Psoas muscle (tissue), 8 donors: ENCODE measurements around the gene AOPEP. TPM values are rescaled to one million over a fixed set of nuclear protein-coding genes. Genes with fewer than 3 reads are reported as not detected.

Experiments
- ATAC-seq, 4 donors: fragments of 200-7000 bp; cut with Tn5 transposase; one replicate each; pipeline ENCODE4 v1.9.1; 2020; ENCODE audit warnings: moderate library complexity in 3 of 4, mild to moderate bottlenecking in 2 of 4
- DNase-seq, 2 donors: peaks; one replicate each; pipeline ENCODE4 v3.0.0-alpha.2; 2020
- H3K27ac ChIP-seq: fragments of 200-600 bp; one replicate; pipeline ENCODE4 v1.8.0; 2022
- H3K27me3 ChIP-seq, 3 donors: fragments of 200-600 bp in 1 of 3; one replicate each; pipeline versions ENCODE4 v1.6.1 to v1.8.0; 2013 to 2022; ENCODE audit warnings: low read length in 2 of 3, mild to moderate bottlenecking in 2 of 3, moderate library complexity in 1 of 3; ENCODE audit not compliant: insufficient read depth in 3 of 3
- H3K36me3 ChIP-seq, 2 donors: fragments of 200-600 bp in 1 of 2; one replicate each; pipeline versions ENCODE4 v1.6.1 to v1.8.0; 2013 to 2022; ENCODE audit warnings: low read depth in 1 of 2, mild to moderate bottlenecking in 1 of 2, moderate library complexity in 1 of 2; ENCODE audit not compliant: insufficient read depth in 1 of 2
- H3K4me1 ChIP-seq: fragments of 200-600 bp; one replicate; pipeline ENCODE4 v1.8.0; 2022
- H3K4me3 ChIP-seq: fragments of 200-600 bp; one replicate; pipeline ENCODE4 v1.8.0; 2022; ENCODE audit warnings: mild to moderate bottlenecking
- H3K9me3 ChIP-seq: fragments of 200-600 bp; one replicate; pipeline ENCODE4 v1.8.0; 2022
- CTCF ChIP-seq: fragments of 200-600 bp; IDR thresholded peaks from one replicate; pipeline ENCODE4 v1.8.0; 2022; ENCODE audit warnings: antibody characterized with exemption
- WGBS, 3 donors: extraction: QIAGEN DNeasy Blood & Tissue Kit; methylation state at CpG; one replicate each; pipeline versions ENCODE4 v1.1.6 to v1.1.7; 2013; 5-methylcytosine and 5-hydroxymethylcytosine counted together
- intact Hi-C, 2 donors: fragments of 100-400 bp; cut with DNase I; formaldehyde crosslinking; loops; one replicate each; pipeline versions ENCODE4 v1.11.0 to v1.14.2; 2022
- polyA plus RNA-seq, 3 donors: library from polyadenylated mRNA; stranded (reverse); fragments of 200-250 nt; gene quantifications; one replicate each; pipeline ENCODE4 v1.2.3, GENCODE V29; 2013
- total RNA-seq, 4 donors: library from RNA; stranded (reverse); fragmentation: NEBNext Ultra II Directional in 2 of 4; extraction: Animal tissue kit (Norgen Biotek cat#: 25700) in 2 of 4; gene quantifications; one replicate each; pipeline versions ENCODE4 v1.2.1 to v1.2.4, GENCODE V29; 2021 to 2023
- donor health status: healthy with polysubstance abuse.
- donor health status: DM: no; HTN: no; CAD: no; lungs with moderate emphysema.
- donor health status: Bipolar disorder and iron deficiency.
- donor health status: healthy.
- donor health status: DM: yes; HTN: yes; CAD: no.
- donor health status: DM: no; HTN: no; CAD: no.
- donor health status: DM: no; HTN: no; CAD: no.
- donor health status: DM: yes; HTN: yes; CAD: no.

Gene AOPEP
- total and polyA plus RNA-seq, 7 donors = 46.4 to 96.9 (median 78.6) TPM

- no peaks in the 10 kb centered on the region for H3K27me3 ChIP-seq
- no peaks in the 10 kb centered on the region for H3K9me3 ChIP-seq
- no peak overlapping the region for H3K4me3 ChIP-seq
- peaks cover 9% of the 10 kb centered on the region for H3K4me1 ChIP-seq
- 55 to 81% (median 55%) methylated on average over 17 of the region's 17 CpGs for WGBS, 3 donors
- H3K27ac ChIP-seq = no peak overlapping the region
- no peak for TF ChIP-seq CTCF
- DNase-seq (no peak), ATAC-seq (peak; percentile 52 to 61 (median 60))
- no peaks in the 10 kb centered on the region for H3K36me3 ChIP-seq
- intact Hi-C loops = no loop called here
Observed at GRCh38 chr9:95132366-95133324, 406.1 kb downstream of the AOPEP start.

- no peak overlapping the region for H3K4me3 ChIP-seq
- peaks cover 15% of the 10 kb centered on the region for H3K4me1 ChIP-seq
- H3K27ac ChIP-seq = no peak overlapping the region
- H3K36me3 ChIP-seq = no peaks in the 10 kb centered on the region
- ATAC-seq = no peak
- no peak for TF ChIP-seq CTCF
- DNase-seq = no peak
- 83 to 89% (median 86%) methylated on average over 4 of the region's 4 CpGs for WGBS, 3 donors
- intact Hi-C loops = no loop called here
- H3K27me3 ChIP-seq = no peaks in the 10 kb centered on the region
- no peaks in the 10 kb centered on the region for H3K9me3 ChIP-seq
Observed at GRCh38 chr9:95133325-95133705, 406.8 kb downstream of the AOPEP start.

- 78 to 84% (median 83%) methylated on average over 9 of the region's 9 CpGs for WGBS, 3 donors
- H3K4me1 ChIP-seq = peaks cover 15% of the 10 kb centered on the region
- no peak for TF ChIP-seq CTCF
- no peaks in the 10 kb centered on the region for H3K36me3 ChIP-seq
- ATAC-seq = no peak
- no peaks in the 10 kb centered on the region for H3K9me3 ChIP-seq
- H3K27ac ChIP-seq = no peak overlapping the region
- intact Hi-C loops = no loop called here
- DNase-seq = no peak
- no peaks in the 10 kb centered on the region for H3K27me3 ChIP-seq
- no peak overlapping the region for H3K4me3 ChIP-seq
Observed at GRCh38 chr9:95134457-95134881, 408.0 kb downstream of the AOPEP start.

GRCh38 chr9:95135756-95136155 is 409.3 kb downstream of the AOPEP start:
- Histone ChIP-seq H3K27ac (no peak overlapping the region), H3K9me3 (no peaks in the 10 kb centered on the region), H3K36me3 (no peaks in the 10 kb centered on the region), H3K27me3 (no peaks in the 10 kb centered on the region), H3K4me3 (no peak overlapping the region), H3K4me1 (peaks cover 15% of the 10 kb centered on the region)
- no peak for TF ChIP-seq CTCF
- intact Hi-C loops = no loop called here
- 97 to 99% (median 98%) methylated on average over 10 of the region's 10 CpGs for WGBS, 3 donors
- ATAC-seq (no peak), DNase-seq (no peak)

Other genes starting within 250 kb of the AOPEP start
- gene PCAT7, start 171.6 kb upstream of the AOPEP start, total RNA-seq = under 1 TPM in 3 of 4 donors, not detected in 1; 0.12 to 0.62 (median 0.42) TPM
- under 1 TPM in 2 of 3 donors, not detected in 1; 0.21 to 0.44 TPM for gene PCAT7, start 171.6 kb upstream of the AOPEP start, polyA plus RNA-seq
- gene FBP2, start 132.9 kb upstream of the AOPEP start, total RNA-seq = 10 to 100 TPM; 42.4 to 62.6 (median 54.5) TPM
- 10 to 100 TPM; 18.9 to 69.6 (median 29.8) TPM for gene FBP2, start 132.9 kb upstream of the AOPEP start, polyA plus RNA-seq
- gene FBP1, start 87.2 kb upstream of the AOPEP start, total RNA-seq = 1 to 10 TPM in 3 of 4 donors, under 1 TPM in 1; 0.51 to 1.4 (median 1.3) TPM
- under 1 TPM; 0.24 to 0.83 (median 0.42) TPM for gene FBP1, start 87.2 kb upstream of the AOPEP start, polyA plus RNA-seq